SK-N-SH (cell line): ENCODE results near the gene GNE.

Experiments used
- CTCF ChIP-seq: fragments of 200-600 bp; sonication (generic); IDR thresholded peaks from 2 replicates; pipeline ENCODE4 v1.6.1; 2017; ENCODE audit warnings: antibody characterized with exemption, mild to moderate bottlenecking, moderate library complexity
- EZH2phosphoT487 ChIP-seq: fragments of 200-600 bp; sonication (generic); IDR thresholded peaks from 2 replicates; pipeline ENCODE4 v1.6.1; 2017; ENCODE audit warnings: low read depth, mixed run types, mild to moderate bottlenecking, antibody characterized with exemption, moderate library complexity, borderline replicate concordance
- REST ChIP-seq: IDR thresholded peaks from 2 replicates; pipeline ENCODE4 v1.6.1; 2012; ENCODE audit warnings: mild to moderate bottlenecking, low read depth, low read length, moderate library complexity
- TAF1 ChIP-seq: IDR thresholded peaks from 2 replicates; pipeline ENCODE4 v1.6.1; 2012; ENCODE audit warnings: low read depth, mild to moderate bottlenecking, low read length, moderate library complexity, borderline replicate concordance

- TF ChIP-seq REST = no peak
- TF ChIP-seq EZH2phosphoT487 = no peak
- TF ChIP-seq TAF1 = no peak
- no peak for TF ChIP-seq CTCF
Observed at GRCh38 chr9:36275060-36275459, 16.8 kb upstream of the GNE start.
